CD4-positive, alpha-beta memory T cell (primary cell): Measurements from ENCODE around the gene PDIA5. TPM values are rescaled to one million over a fixed set of nuclear protein-coding genes. Genes with fewer than 3 reads are reported as not detected.

Experiments
- CTCF ChIA-PET: fragments of 350-600 bp; sonication (Branson Sonifier 250); formaldehyde crosslinking; loops from one replicate; lab custom pipeline; 2021; ENCODE audit warnings: inconsistent platforms; ENCODE audit not compliant: partially characterized antibody; lab: Charles Lee
- POLR2A ChIA-PET: fragments of 350-600 bp; sonication (Branson Sonifier 250); formaldehyde crosslinking; loops from one replicate; lab custom pipeline; 2021; ENCODE audit not compliant: partially characterized antibody; lab: Charles Lee
- DNase-seq, 5 donors: peaks; one replicate each; pipeline versions ENCODE4 v3.0.0 to v3.0.0-alpha.2; 2020 to 2022; ENCODE audit warnings: mixed read lengths in 1 of 5
- H3K27ac ChIP-seq: one replicate; pipeline ENCODE4 v1.7.0; 2013; ENCODE audit warnings: low read depth, low read length
- H3K27me3 ChIP-seq: 2 replicates; pipeline ENCODE4 v1.7.0; 2013; ENCODE audit warnings: mild to moderate bottlenecking, low read length, moderate library complexity; ENCODE audit not compliant: insufficient read depth
- H3K36me3 ChIP-seq: 2 replicates; pipeline ENCODE4 v1.7.0; 2013; ENCODE audit warnings: mild to moderate bottlenecking, low read length, moderate library complexity; ENCODE audit not compliant: insufficient read depth
- H3K4me1 ChIP-seq: 2 replicates; pipeline ENCODE4 v1.7.0; 2013; ENCODE audit warnings: mild to moderate bottlenecking, low read length, moderate library complexity; ENCODE audit not compliant: insufficient read depth
- H3K4me3 ChIP-seq, 2 donors: one replicate each; pipeline ENCODE4 v1.7.0; 2013; ENCODE audit warnings: low read length in 2 of 2, mild to moderate bottlenecking in 1 of 2
- H3K9me3 ChIP-seq, 2 donors: one replicate each; pipeline ENCODE4 v1.7.0; 2013; ENCODE audit warnings: low read length in 2 of 2, control low read depth in 1 of 2; ENCODE audit not compliant: control insufficient read depth in 1 of 2
- H3K27ac Mint-ChIP-seq, 7 donors: one replicate each; pipeline ENCODE4 v1.8.0; 2020 to 2021; ENCODE audit warnings: mixed read lengths in 7 of 7, mild to moderate bottlenecking in 6 of 7, inconsistent platforms in 3 of 7, moderate library complexity in 3 of 7
- H3K27me3 Mint-ChIP-seq, 2 donors: one replicate each; pipeline ENCODE4 v1.8.0; 2020 to 2021; ENCODE audit warnings: mixed read lengths in 2 of 2
- H3K36me3 Mint-ChIP-seq, 2 donors: one replicate each; pipeline ENCODE4 v1.8.0; 2020 to 2021; ENCODE audit warnings: mixed read lengths in 2 of 2, inconsistent platforms in 1 of 2, mild to moderate bottlenecking in 1 of 2
- H3K4me1 Mint-ChIP-seq, 4 donors: one replicate each; pipeline ENCODE4 v1.8.0; 2020 to 2021; ENCODE audit warnings: mixed read lengths in 4 of 4, mild to moderate bottlenecking in 1 of 4
- H3K4me3 Mint-ChIP-seq, 8 donors: one replicate each; pipeline ENCODE4 v1.8.0; 2020 to 2021; ENCODE audit warnings: mixed read lengths in 8 of 8, mild to moderate bottlenecking in 7 of 8, moderate library complexity in 6 of 8, inconsistent platforms in 3 of 8
- H3K9me3 Mint-ChIP-seq, 8 donors: one replicate each; pipeline ENCODE4 v1.8.0; 2020 to 2021; ENCODE audit warnings: mixed read lengths in 8 of 8, mild to moderate bottlenecking in 5 of 8, inconsistent platforms in 3 of 8, moderate library complexity in 1 of 8
- intact Hi-C: fragments of 100-400 bp; cut with micrococcal nuclease; formaldehyde crosslinking; loops from one replicate; pipeline ENCODE4 v1.15.1; 2023
- polyA plus RNA-seq, 2 donors: library from polyadenylated mRNA; unstranded; fragments of 300-500 nt; fragmentation: Illumina TruSeq; gene quantifications; one replicate each; pipeline ENCODE4 v1.2.3, GENCODE V29; 2021
- total RNA-seq, 2 experiments: library from RNA; stranded (reverse); gene quantifications; one replicate each; pipeline ENCODE4 v1.2.3, GENCODE V29; 2021

The PDIA5 gene
- total and polyA plus RNA-seq, 4 experiments from 2014 or later: 3.0 to 7.0 (median 5.6) TPM

- DNase-seq: no peak
- intact Hi-C loops: no loop called here
- no peak overlapping the region for H3K4me3 ChIP-seq
- no peaks in the 10 kb centered on the region for H3K27me3 ChIP-seq
- Mint-ChIP-seq H3K9me3 (peaks cover 0 to 5% (median 2%) of the 10 kb centered on the region in 8 donors), H3K27me3 (no peaks in the 10 kb centered on the region), H3K4me1 (no peaks in the 10 kb centered on the region), H3K27ac (no peak overlapping the region), H3K36me3 (peaks cover 21 to 25% of the 10 kb centered on the region in 2 donors), H3K4me3 (no peak overlapping the region)
- H3K36me3 ChIP-seq: no peaks in the 10 kb centered on the region
- ChIA-PET CTCF (no interaction called here), POLR2A (no interaction called here)
- H3K9me3 ChIP-seq: no peaks in the 10 kb centered on the region
- H3K27ac ChIP-seq: no peak overlapping the region
- H3K4me1 ChIP-seq: no peaks in the 10 kb centered on the region
Observed at GRCh38 chr3:123168122-123168521, 101.3 kb downstream of the PDIA5 start.

GRCh38 chr3:123168605-123169004 lies 101.8 kb downstream of the PDIA5 start:
- intact Hi-C loops: no loop called here
- Mint-ChIP-seq H3K4me1 (no peaks in the 10 kb centered on the region), H3K4me3 (no peak overlapping the region), H3K27me3 (no peaks in the 10 kb centered on the region), H3K36me3 (peaks cover 20% of the 10 kb centered on the region in 2 donors), H3K9me3 (peaks cover 0 to 5% (median 2%) of the 10 kb centered on the region in 8 donors), H3K27ac (no peak overlapping the region)
- CTCF ChIA-PET: no interaction called here
- POLR2A ChIA-PET: no interaction called here
- Histone ChIP-seq H3K9me3 (no peaks in the 10 kb centered on the region), H3K27ac (no peak overlapping the region), H3K4me3 (no peak overlapping the region), H3K27me3 (no peaks in the 10 kb centered on the region), H3K36me3 (no peaks in the 10 kb centered on the region), H3K4me1 (no peaks in the 10 kb centered on the region)
- DNase-seq: no peak

GRCh38 chr3:123169492-123169929 lies 102.7 kb downstream of the PDIA5 start:
- ChIA-PET POLR2A (no interaction called here), CTCF (no interaction called here)
- intact Hi-C loops: no loop called here
- Mint-ChIP-seq H3K36me3 (peaks cover 14% of the 10 kb centered on the region in 2 donors), H3K4me1 (no peaks in the 10 kb centered on the region), H3K9me3 (peaks cover 0 to 5% (median 2%) of the 10 kb centered on the region in 8 donors), H3K27me3 (no peaks in the 10 kb centered on the region), H3K27ac (no peak overlapping the region), H3K4me3 (no peak overlapping the region)
- Histone ChIP-seq H3K27me3 (no peaks in the 10 kb centered on the region), H3K4me3 (no peak overlapping the region), H3K36me3 (no peaks in the 10 kb centered on the region), H3K4me1 (no peaks in the 10 kb centered on the region), H3K9me3 (no peaks in the 10 kb centered on the region), H3K27ac (no peak overlapping the region)
- no peak for DNase-seq

GRCh38 chr3:123169930-123170329 lies 103.1 kb downstream of the PDIA5 start:
- intact Hi-C loops: no loop called here
- Mint-ChIP-seq H3K4me3 (no peak overlapping the region), H3K27ac (no peak overlapping the region), H3K4me1 (no peaks in the 10 kb centered on the region), H3K27me3 (no peaks in the 10 kb centered on the region), H3K9me3 (peaks cover 0 to 4% (median 1%) of the 10 kb centered on the region in 8 donors), H3K36me3 (peaks cover 10 to 11% of the 10 kb centered on the region in 2 donors)
- Histone ChIP-seq H3K9me3 (no peaks in the 10 kb centered on the region), H3K36me3 (no peaks in the 10 kb centered on the region), H3K4me1 (no peaks in the 10 kb centered on the region), H3K27ac (no peak overlapping the region), H3K27me3 (no peaks in the 10 kb centered on the region), H3K4me3 (no peak overlapping the region)
- ChIA-PET POLR2A (no interaction called here), CTCF (no interaction called here)
- DNase-seq: no peak

GRCh38 chr3:123180791-123181190 lies 114.0 kb downstream of the PDIA5 start:
- Mint-ChIP-seq H3K4me3 (no peak overlapping the region), H3K27ac (no peak overlapping the region), H3K36me3 (peaks cover 0 to 11% of the 10 kb centered on the region in 2 donors), H3K4me1 (no peaks in the 10 kb centered on the region), H3K9me3 (peaks cover 0 to 22% (median 12%) of the 10 kb centered on the region in 8 donors), H3K27me3 (peaks cover 0 to 3% of the 10 kb centered on the region in 2 donors)
- H3K4me1 ChIP-seq: no peaks in the 10 kb centered on the region
- no peak for DNase-seq
- no peaks in the 10 kb centered on the region for H3K9me3 ChIP-seq
- H3K27ac ChIP-seq: no peak overlapping the region
- no peaks in the 10 kb centered on the region for H3K27me3 ChIP-seq
- H3K4me3 ChIP-seq: no peak overlapping the region
- no peaks in the 10 kb centered on the region for H3K36me3 ChIP-seq
- ChIA-PET CTCF (no interaction called here), POLR2A (no interaction called here)
- intact Hi-C loops: no loop called here

GRCh38 chr3:123186695-123187094 lies 119.9 kb downstream of the PDIA5 start:
- peaks cover 0 to 19% (median 11%) of the 10 kb centered on the region in 8 donors for H3K9me3 Mint-ChIP-seq
- no peak overlapping the region for H3K27ac Mint-ChIP-seq

GRCh38 chr3:123188058-123188457 lies 121.2 kb downstream of the PDIA5 start:
- no peaks in the 10 kb centered on the region for H3K4me1 ChIP-seq
- no peaks in the 10 kb centered on the region for H3K36me3 Mint-ChIP-seq
- H3K27me3 Mint-ChIP-seq: peaks cover 0 to 3% of the 10 kb centered on the region in 2 donors
- no peak overlapping the region for H3K27ac ChIP-seq
- CTCF ChIA-PET: no interaction called here
- DNase-seq: no peak
- no peaks in the 10 kb centered on the region for H3K36me3 ChIP-seq
- no peaks in the 10 kb centered on the region for H3K4me1 Mint-ChIP-seq
- no peaks in the 10 kb centered on the region for H3K9me3 ChIP-seq
- POLR2A ChIA-PET: no interaction called here
- no peaks in the 10 kb centered on the region for H3K27me3 ChIP-seq
- peaks cover 0 to 7% (median 2%) of the 10 kb centered on the region in 8 donors for H3K9me3 Mint-ChIP-seq
- intact Hi-C loops: no loop called here
- H3K27ac Mint-ChIP-seq: no peak overlapping the region
- no peak overlapping the region for H3K4me3 Mint-ChIP-seq
- no peak overlapping the region for H3K4me3 ChIP-seq

More at GRCh38 chr3:123186695-123187094, 119.9 kb downstream of the PDIA5 start:
- no peaks in the 10 kb centered on the region for H3K36me3 ChIP-seq
- no peaks in the 10 kb centered on the region for H3K9me3 ChIP-seq
- H3K4me3 ChIP-seq: no peak overlapping the region
- peaks cover 0 to 3% of the 10 kb centered on the region in 2 donors for H3K27me3 Mint-ChIP-seq
- DNase-seq: no peak
- H3K27ac ChIP-seq: no peak overlapping the region
- peaks cover 0 to 4% of the 10 kb centered on the region in 2 donors for H3K36me3 Mint-ChIP-seq
- H3K4me1 Mint-ChIP-seq: no peaks in the 10 kb centered on the region
- ChIA-PET CTCF (no interaction called here), POLR2A (no interaction called here)
- H3K27me3 ChIP-seq: no peaks in the 10 kb centered on the region
- intact Hi-C loops: no loop called here
- no peak overlapping the region for H3K4me3 Mint-ChIP-seq
- no peaks in the 10 kb centered on the region for H3K4me1 ChIP-seq
